Right lobe of liver (tissue), 4 donors: ENCODE measurements around the gene CDK12.

ENCODE experiments used
- POLR2A ChIP-seq: fragments of 450-650 bp; IDR thresholded peaks from one replicate; pipeline ENCODE4 v1.6.1; 2017; ENCODE audit warnings: antibody characterized with exemption, mild to moderate bottlenecking
- TF ChIP-seq, protein P1 (sequence below), 4 donors: fragments of 200-600 bp in 3 of 4; fragments of 450-650 bp in 1 of 4; IDR thresholded peaks; one replicate each; pipeline versions ENCODE4 v1.5.1 to v1.8.0; 2016 to 2022; ENCODE audit warnings: antibody characterized with exemption in 4 of 4, mild to moderate bottlenecking in 2 of 4
- donor health status: DM: no; HTN: no; CAD: no.
- donor health status: DM: no; HTN: no; CAD: no.
- donor health status: DM: no; HTN: yes; CAD: no.

GRCh38 chr17:39536468-39536867 lies 75.2 kb downstream of the CDK12 start:
- TF ChIP-seq, protein P1, sequence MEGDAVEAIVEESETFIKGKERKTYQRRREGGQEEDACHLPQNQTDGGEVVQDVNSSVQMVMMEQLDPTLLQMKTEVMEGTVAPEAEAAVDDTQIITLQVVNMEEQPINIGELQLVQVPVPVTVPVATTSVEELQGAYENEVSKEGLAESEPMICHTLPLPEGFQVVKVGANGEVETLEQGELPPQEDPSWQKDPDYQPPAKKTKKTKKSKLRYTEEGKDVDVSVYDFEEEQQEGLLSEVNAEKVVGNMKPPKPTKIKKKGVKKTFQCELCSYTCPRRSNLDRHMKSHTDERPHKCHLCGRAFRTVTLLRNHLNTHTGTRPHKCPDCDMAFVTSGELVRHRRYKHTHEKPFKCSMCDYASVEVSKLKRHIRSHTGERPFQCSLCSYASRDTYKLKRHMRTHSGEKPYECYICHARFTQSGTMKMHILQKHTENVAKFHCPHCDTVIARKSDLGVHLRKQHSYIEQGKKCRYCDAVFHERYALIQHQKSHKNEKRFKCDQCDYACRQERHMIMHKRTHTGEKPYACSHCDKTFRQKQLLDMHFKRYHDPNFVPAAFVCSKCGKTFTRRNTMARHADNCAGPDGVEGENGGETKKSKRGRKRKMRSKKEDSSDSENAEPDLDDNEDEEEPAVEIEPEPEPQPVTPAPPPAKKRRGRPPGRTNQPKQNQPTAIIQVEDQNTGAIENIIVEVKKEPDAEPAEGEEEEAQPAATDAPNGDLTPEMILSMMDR (IDR thresholded peaks at IDR 0.05), result no peak
- TF ChIP-seq POLR2A, result no peak
